Thoracic aorta (tissue), 2 donors: ENCODE measurements around the gene TMEM161B. TPM values are rescaled to one million over a fixed set of nuclear protein-coding genes. Genes with fewer than 3 reads are reported as not detected.

Experiments
- ATAC-seq: fragments of 150-250 bp; one replicate; pipeline ENCODE4 v1.8.0; 2017; ENCODE audit warnings: low read depth; ENCODE audit not compliant: insufficient number of reproducible peaks, low FRiP score
- DNase-seq: peaks from one replicate; pipeline ENCODE4 v3.0.0-alpha.2; 2020; ENCODE audit warnings: low spot score
- H3K27ac ChIP-seq, 2 donors: fragments of 200-600 bp; sonication (generic); 1 replicate in 1 of 2; 2 replicates in 1 of 2; pipeline ENCODE4 v1.5.1; 2016; ENCODE audit warnings: mild to moderate bottlenecking in 2 of 2, moderate library complexity in 2 of 2
- H3K27me3 ChIP-seq: fragments of 200-600 bp; sonication (generic); replicated peaks from 2 replicates; pipeline ENCODE4 v1.6.0; 2016; ENCODE audit warnings: mild to moderate bottlenecking; ENCODE audit not compliant: insufficient read depth
- H3K36me3 ChIP-seq: fragments of 200-600 bp; sonication (generic); one replicate; pipeline ENCODE4 v1.5.1; 2016
- H3K4me1 ChIP-seq, 2 donors: fragments of 200-600 bp; sonication (generic); 1 replicate in 1 of 2; 2 replicates in 1 of 2; pipeline versions ENCODE4 v1.5.1 to v1.6.0; 2016; ENCODE audit warnings: low read depth in 2 of 2, mild to moderate bottlenecking in 1 of 2; ENCODE audit not compliant: control insufficient read depth in 1 of 2
- H3K4me3 ChIP-seq: fragments of 200-600 bp; sonication (generic); 2 replicates; pipeline ENCODE4 v1.5.1; 2016; ENCODE audit warnings: mild to moderate bottlenecking
- H3K9me3 ChIP-seq: fragments of 200-600 bp; sonication (generic); 2 replicates; pipeline ENCODE4 v1.5.1; 2016
- total RNA-seq, 2 donors: library from RNA; depleted of rRNA; stranded (reverse); fragments of >200 nt; gene quantifications; one replicate each; pipeline versions ENCODE4 v1.1.0 to v1.2.3, GENCODE V29; 2016
- TF ChIP-seq, protein P1 (sequence below): fragments of 200-600 bp; sonication (generic); IDR thresholded peaks from one replicate; pipeline ENCODE4 v1.5.1; 2019; ENCODE audit warnings: antibody characterized with exemption

The TMEM161B gene
- total RNA-seq, 2 donors from 2014 or later: 9.7 to 19.5 TPM

GRCh38 chr5:88158056-88158455 lies 110.6 kb downstream of the TMEM161B start:
- Histone ChIP-seq H3K4me3 (no peak overlapping the region), H3K27ac (no peak overlapping the region), H3K27me3 (no peaks in the 10 kb centered on the region), H3K4me1 (no peaks in the 10 kb centered on the region), H3K36me3 (no peaks in the 10 kb centered on the region), H3K9me3 (no peaks in the 10 kb centered on the region)
- ATAC-seq (no peak), DNase-seq (no peak)
- TF ChIP-seq, protein P1, sequence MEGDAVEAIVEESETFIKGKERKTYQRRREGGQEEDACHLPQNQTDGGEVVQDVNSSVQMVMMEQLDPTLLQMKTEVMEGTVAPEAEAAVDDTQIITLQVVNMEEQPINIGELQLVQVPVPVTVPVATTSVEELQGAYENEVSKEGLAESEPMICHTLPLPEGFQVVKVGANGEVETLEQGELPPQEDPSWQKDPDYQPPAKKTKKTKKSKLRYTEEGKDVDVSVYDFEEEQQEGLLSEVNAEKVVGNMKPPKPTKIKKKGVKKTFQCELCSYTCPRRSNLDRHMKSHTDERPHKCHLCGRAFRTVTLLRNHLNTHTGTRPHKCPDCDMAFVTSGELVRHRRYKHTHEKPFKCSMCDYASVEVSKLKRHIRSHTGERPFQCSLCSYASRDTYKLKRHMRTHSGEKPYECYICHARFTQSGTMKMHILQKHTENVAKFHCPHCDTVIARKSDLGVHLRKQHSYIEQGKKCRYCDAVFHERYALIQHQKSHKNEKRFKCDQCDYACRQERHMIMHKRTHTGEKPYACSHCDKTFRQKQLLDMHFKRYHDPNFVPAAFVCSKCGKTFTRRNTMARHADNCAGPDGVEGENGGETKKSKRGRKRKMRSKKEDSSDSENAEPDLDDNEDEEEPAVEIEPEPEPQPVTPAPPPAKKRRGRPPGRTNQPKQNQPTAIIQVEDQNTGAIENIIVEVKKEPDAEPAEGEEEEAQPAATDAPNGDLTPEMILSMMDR: no peak

DNA sequence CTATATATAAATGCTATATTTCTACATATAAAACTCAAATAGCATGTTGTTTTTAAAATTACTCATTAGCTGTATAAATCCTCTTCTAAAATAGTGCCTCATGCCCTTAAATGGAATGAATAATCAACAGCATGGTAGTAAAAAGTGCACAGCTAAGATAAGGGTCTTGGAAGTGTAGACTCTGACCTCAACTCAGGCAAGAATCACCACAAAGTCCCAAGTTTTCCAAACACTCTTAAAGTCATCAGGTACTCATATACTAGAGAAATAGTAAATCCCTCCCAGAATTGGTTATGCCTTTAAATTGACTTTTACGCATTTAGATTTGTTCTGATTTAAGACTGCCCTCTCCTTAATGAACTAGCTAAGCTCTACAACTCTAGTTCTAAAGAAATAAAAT lies 113.8 kb downstream of the TMEM161B start:
- no peak for ATAC-seq

GRCh38 chr5:88150747-88151146 lies 117.9 kb downstream of the TMEM161B start:
- Histone ChIP-seq H3K36me3 (no peaks in the 10 kb centered on the region), H3K4me3 (no peak overlapping the region), H3K27ac (no peak overlapping the region), H3K27me3 (no peaks in the 10 kb centered on the region), H3K9me3 (peaks cover 6% of the 10 kb centered on the region), H3K4me1 (no peaks in the 10 kb centered on the region)
- ATAC-seq (no peak), DNase-seq (no peak)
- TF ChIP-seq, protein P1: no peak

More for the DNA sequence above, 113.8 kb downstream of the TMEM161B start:
- Histone ChIP-seq H3K9me3 (peaks cover 6% of the 10 kb centered on the region), H3K27ac (no peak overlapping the region), H3K4me1 (no peaks in the 10 kb centered on the region), H3K36me3 (no peaks in the 10 kb centered on the region), H3K27me3 (no peaks in the 10 kb centered on the region), H3K4me3 (no peak overlapping the region)
- DNase-seq: no peak
- TF ChIP-seq, protein P1: no peak

- H3K27me3 ChIP-seq: no peaks in the 10 kb centered on the region
- DNase-seq (no peak), ATAC-seq (no peak)
- TF ChIP-seq, protein P1: no peak
- peaks cover 4 to 12% of the 10 kb centered on the region in 2 donors for H3K4me1 ChIP-seq
- peaks cover under 1% of the 10 kb centered on the region for H3K9me3 ChIP-seq
- no peaks in the 10 kb centered on the region for H3K36me3 ChIP-seq
- H3K27ac ChIP-seq: peak overlapping the region; percentile 14 to 34
- H3K4me3 ChIP-seq: peak overlapping the region; percentile 90
Observed at GRCh38 chr5:88145611-88146467, 122.8 kb downstream of the TMEM161B start.

- H3K4me3 ChIP-seq: peak overlapping the region; percentile 90
- H3K36me3 ChIP-seq: no peaks in the 10 kb centered on the region
- DNase-seq: no peak
- H3K4me1 ChIP-seq: peaks cover 6 to 17% of the 10 kb centered on the region in 2 donors
- no peaks in the 10 kb centered on the region for H3K27me3 ChIP-seq
- H3K27ac ChIP-seq: peak overlapping the region in 1 of 2 donors; percentile 34
- H3K9me3 ChIP-seq: no peaks in the 10 kb centered on the region
- TF ChIP-seq, protein P1: no peak
- no peak for ATAC-seq
Observed at GRCh38 chr5:88145221-88145610, 123.4 kb downstream of the TMEM161B start.
